ENCODE measurements around the gene DUSP2.
"Not testable (repeated sequence)": the region's sequence is repeated elsewhere in the genome, so short reads cannot be mapped to it uniquely, and the experiment has no call there.

Gene DUSP2

DNA sequence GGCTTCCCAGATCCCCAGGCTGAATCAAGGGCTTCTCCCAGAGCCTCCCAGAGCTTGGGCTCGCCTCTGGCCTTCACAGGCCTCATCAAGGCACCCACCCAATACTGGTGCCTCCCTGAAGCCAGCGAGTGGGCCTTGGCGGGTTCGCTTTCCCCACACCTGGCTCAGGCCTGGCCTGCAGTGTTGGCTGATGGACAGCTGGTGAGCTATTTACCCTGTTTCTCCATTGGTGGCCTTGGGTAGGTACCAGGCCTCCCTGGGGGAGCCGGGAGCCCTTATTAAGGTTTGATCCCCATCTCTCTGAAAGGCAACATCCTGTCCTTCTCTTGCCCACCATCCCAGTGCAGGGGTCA lies 18.2 kb upstream of the DUSP2 start:
- no peak for DNase-seq (ENCODE audit: low read depth in 2 of 2)

DNA sequence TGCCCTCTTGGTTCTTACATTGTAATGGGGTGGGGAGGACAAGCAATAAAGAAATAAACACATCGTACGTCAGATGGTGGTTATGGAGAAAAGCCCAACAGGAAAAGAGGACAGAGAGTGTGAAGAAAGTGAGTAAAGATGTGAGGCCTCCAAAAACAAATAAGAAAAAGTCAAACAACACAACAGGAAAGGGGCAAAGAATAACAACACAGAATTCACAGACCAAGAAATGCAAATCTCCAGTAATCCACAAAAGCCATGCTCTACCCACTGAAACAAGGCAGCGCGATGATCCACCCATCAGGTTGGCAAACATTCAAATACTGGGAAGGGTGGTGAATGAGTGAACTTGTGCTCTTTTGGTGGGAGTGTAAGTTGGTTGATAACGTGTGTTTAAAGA lies 16.7 kb upstream of the DUSP2 start:
- no peak for DNase-seq (ENCODE audit: low read depth in 2 of 2)

DNA sequence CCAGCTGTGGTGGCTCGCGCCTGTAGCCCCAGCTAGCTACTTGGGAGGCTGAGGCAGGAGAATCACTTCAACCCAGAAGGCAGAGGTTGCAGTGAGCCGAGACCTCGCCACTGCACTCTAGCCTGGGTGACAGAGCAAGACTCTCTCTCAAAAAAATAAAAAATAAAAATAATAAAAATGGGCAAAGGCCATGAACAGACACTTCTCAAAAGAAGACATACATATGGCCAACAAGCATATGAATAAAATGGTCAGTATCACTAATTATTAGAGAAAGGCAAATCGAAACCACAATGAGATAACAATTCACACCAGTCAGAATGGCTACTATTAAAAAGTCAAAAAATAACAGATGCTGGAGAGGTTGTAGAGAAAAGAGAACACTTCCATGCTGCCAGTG lies 15.1 kb upstream of the DUSP2 start:
- DNase-seq (ENCODE audit: low read depth in 2 of 2), result not testable (repeated sequence)

DNA sequence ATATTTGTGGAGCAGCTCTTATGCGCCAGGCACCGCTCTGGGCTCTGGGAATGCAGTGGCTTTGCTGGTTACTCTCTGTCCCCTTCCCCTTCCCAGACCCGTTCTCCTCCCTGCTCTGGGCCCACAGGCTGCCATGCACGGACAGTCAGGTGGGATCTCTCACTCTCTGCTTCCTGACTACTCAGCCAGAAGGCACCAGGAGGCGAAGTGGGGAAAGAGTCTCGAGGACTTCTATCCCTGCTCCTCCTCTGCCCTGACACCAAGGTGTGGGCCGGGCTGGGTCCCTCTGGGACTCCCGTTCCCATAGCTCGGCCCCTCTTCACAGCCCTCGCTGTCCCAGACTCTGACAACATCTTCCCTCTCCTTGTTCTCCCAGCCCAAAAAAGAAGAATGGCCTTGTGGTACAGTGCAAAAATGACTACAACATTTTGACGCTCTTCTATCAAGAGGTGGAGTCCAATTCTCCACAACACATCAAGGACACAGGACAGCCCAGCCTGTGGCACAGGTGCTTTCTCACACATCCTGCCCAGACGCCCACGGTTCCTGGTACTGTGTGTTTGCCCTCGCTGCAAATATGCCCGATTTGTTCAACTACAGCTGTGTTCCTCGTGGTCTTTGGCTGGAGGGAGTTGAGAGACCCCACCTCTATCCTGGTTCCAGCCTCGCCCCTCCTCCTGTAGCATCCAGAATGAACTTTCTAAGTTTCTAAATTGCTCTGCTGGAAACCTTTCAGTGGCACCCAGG lies 14.0 kb upstream of the DUSP2 start:
- DNase-seq (ENCODE audit: low read depth in 2 of 2), result no peak

- DNase-seq (ENCODE audit: low read depth in 2 of 2), result no peak
These were observed 13.3 kb upstream of the DUSP2 start for GRCh38 chr2:96158554-96158940.

- DNase-seq (ENCODE audit: low read depth in 2 of 2), result peak; percentile 96 to 97
These were observed 12.7 kb upstream of the DUSP2 start for GRCh38 chr2:96157649-96158553.

- no peak for DNase-seq (ENCODE audit: low read depth in 2 of 2)
These were observed 11.8 kb upstream of the DUSP2 start for GRCh38 chr2:96156926-96157648.

GRCh38 chr2:96156011-96156820 lies 11.0 kb upstream of the DUSP2 start:
- peak in 1 of 2 donors; percentile 53 for DNase-seq (ENCODE audit: low read depth in 2 of 2)

DNA sequence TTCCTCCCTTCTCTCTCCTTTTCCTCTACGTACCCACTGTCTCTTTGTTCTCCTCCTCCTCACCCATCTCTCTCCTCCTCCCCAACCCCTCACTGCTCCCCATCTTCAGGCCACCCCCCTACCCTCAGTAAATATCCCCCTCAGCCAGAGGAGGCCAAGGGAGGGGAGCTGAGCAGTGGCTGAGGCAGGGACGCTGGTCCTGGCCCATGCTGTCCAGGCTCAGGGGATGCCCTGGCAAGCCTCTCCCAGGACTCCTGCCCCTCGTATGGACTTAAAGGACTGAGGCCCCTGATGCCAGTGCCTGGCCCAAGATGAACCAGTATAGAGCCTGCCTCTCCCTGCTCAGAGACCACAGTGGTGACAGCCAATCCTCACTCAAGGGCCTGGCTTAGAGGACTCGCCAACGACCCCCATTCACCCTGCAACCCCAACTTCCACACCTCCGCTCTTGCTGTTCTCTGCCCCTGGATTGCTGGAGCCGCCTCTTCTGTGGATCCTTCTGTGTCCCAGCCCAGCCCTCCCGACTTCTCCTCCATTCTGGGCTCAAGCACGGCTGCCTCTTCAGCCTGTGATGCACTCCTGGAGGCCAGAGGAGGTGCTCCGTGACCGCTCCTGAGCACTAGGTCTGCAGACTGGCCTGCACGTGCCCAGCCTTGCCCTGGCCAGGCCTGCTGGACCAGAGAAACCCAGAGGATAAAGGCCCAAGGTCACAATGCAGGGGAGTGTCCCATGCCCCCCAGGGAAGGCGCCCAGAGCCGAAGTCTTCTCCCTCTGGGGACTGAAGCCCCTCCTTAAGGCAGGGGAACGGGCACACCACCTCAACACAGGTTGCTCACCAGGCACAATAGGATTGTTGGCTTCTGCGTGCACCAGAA lies 9.5 kb upstream of the DUSP2 start:
- DNase-seq (ENCODE audit: low read depth in 2 of 2), result no peak

DNA sequence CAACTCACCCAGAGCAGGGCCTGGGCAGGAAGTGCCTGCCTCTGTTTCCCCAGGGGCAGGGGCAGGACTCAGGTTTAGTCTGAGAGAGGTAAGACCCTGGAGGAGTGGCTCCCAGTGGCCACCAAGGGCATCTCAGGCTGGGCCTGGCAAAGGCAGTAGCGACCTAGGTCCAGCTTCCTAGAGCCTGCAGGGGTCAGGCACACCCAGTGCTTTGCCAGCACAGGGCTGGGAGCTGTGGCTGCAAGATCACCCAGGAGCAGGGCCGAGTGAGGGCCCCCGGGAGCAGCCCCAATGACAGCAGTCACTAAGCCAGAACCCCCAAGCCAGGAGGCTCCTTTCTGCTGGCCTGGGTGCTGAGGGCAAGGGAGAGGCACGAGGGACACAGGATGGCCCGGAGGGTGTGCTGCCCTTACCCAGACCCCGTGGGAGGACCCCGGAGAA lies 8.8 kb upstream of the DUSP2 start:
- DNase-seq (ENCODE audit: low read depth in 2 of 2), result no peak

- DNase-seq (ENCODE audit: low read depth in 2 of 2), result no peak
These were observed 8.1 kb upstream of the DUSP2 start for GRCh38 chr2:96153291-96153713.

GRCh38 chr2:96152304-96153161 lies 7.3 kb upstream of the DUSP2 start:
- DNase-seq (ENCODE audit: low read depth in 2 of 2), result no peak

GRCh38 chr2:96151595-96152303 lies 6.5 kb upstream of the DUSP2 start:
- DNase-seq (ENCODE audit: low read depth in 2 of 2), result no peak

DNA sequence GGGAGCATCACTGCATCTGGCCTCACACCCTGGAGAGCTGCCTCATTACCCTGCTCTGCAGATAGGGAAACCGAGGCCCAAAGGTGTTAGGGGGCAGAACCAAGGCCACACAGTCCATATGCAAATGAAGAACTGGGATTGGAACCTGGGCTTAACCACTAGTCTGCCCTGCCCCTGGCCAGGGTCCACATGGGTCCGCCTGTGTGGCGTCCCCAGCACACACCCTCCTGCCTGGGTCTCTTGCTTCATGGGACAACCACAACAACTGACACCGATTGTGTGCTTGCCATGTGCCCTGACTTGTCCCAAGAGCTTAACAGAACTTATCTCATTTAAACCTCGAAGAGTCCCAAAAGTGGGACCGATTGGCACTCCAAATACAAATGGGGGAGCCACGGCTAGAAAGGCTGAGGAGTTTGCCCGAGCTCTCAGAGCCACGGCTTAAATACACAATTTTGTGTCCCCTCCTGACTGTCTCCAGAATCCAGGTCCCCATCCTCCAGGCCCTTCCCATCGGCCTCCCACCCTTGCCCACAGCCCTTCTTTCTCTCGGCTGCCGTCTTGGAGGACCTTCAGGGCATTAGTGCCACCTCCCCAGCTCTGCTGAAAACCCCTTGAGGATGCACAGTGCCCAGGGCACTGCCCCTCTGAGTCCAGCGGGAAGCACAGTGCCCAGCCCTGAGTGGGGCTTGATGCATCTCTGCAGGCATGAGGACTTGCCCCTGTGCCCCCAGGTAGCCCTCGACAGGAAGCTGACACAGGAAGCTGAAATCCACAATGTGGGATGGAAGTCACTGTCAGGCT lies 5.8 kb upstream of the DUSP2 start:
- DNase-seq (ENCODE audit: low read depth in 2 of 2), result no peak

DNA sequence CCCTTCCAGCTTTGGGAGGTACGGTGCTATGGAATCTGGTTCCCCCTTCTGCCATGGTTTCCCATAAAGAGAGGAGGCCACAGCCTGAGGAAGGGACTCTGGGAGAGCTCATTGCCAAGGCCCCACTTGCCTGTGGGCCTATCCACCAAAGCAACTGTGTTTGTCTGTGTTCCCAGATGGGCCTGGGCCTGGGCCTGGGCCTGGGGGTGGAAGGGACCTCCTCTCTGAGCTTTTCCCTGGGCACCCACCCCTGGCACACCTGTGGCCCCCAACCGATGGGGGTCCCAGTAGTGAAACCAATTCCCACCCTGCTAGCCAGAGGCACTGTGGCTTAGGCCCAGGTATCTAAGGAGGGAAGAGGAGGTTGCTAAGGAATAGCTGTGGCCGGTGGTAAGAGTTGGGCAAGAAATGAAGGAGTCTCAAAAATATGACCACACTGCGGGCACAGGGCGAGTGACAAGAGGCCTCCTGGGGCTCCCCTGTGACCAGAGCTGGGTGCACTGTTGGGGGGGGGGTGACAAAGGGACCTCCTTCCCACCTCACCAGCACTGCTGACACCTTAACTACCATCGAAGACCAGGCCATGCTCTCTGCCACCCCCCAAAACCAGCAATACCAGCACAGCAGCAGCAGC lies 4.9 kb upstream of the DUSP2 start:
- no peak for DNase-seq (ENCODE audit: low read depth in 2 of 2)

- peak; percentile 95 to 96 for DNase-seq (ENCODE audit: low read depth in 2 of 2)
These were observed 3.4 kb upstream of the DUSP2 start for GRCh38 chr2:96148410-96149217.
